ENCODE results near the gene TCFL5. TPM values are rescaled to one million over a fixed set of nuclear protein-coding genes. Genes with fewer than 3 reads are reported as not detected.

The TCFL5 gene
- total RNA-seq, 4 donors from 2014 or later: 9.0 to 20.3 (median 12.7) TPM

- Histone ChIP-seq H3K27me3 (no peaks in the 10 kb centered on the region), H3K4me1 (peaks cover 34% of the 10 kb centered on the region), H3K4me3 (no peak overlapping the region), H3K27ac (no peak overlapping the region), H3K9me3 (no peaks in the 10 kb centered on the region), H3K36me3 (peaks cover 66% of the 10 kb centered on the region)
- DNase-seq (ENCODE audit: low spot score in 2 of 2): no peak
- TF ChIP-seq CTCF (IDR thresholded peaks at IDR 0.05): no peak
- no peak for TF ChIP-seq EP300 (IDR thresholded peaks at IDR 0.05)
- no peak for TF ChIP-seq POLR2A (IDR thresholded peaks at IDR 0.05)
- no peak for TF ChIP-seq POLR2AphosphoS5 (IDR thresholded peaks at IDR 0.05)
- WGBS: 71% methylated on average over 7 of the region's 7 CpGs
These were observed 41.4 kb upstream of the TCFL5 start for GRCh38 chr20:62902926-62903615.

GRCh38 chr20:62901891-62902290 is 40.3 kb upstream of the TCFL5 start:
- Histone ChIP-seq H3K4me3 (no peak overlapping the region), H3K36me3 (peaks cover 54% of the 10 kb centered on the region), H3K4me1 (peaks cover 39% of the 10 kb centered on the region), H3K9me3 (no peaks in the 10 kb centered on the region), H3K27ac (no peak overlapping the region), H3K27me3 (no peaks in the 10 kb centered on the region)
- TF ChIP-seq CTCF (IDR thresholded peaks at IDR 0.05) (no peak), POLR2AphosphoS5 (IDR thresholded peaks at IDR 0.05) (no peak), POLR2A (IDR thresholded peaks at IDR 0.05) (no peak), EP300 (IDR thresholded peaks at IDR 0.05) (no peak)
- DNase-seq (ENCODE audit: low spot score in 2 of 2): peak in 1 of 2 donors; percentile 31
- 90% methylated on average over 11 of the region's 11 CpGs for WGBS

GRCh38 chr20:62900692-62901584 is 39.3 kb upstream of the TCFL5 start:
- Histone ChIP-seq H3K36me3 (peaks cover 50% of the 10 kb centered on the region), H3K27me3 (no peaks in the 10 kb centered on the region), H3K4me3 (no peak overlapping the region), H3K9me3 (no peaks in the 10 kb centered on the region), H3K27ac (peak overlapping the region; percentile 40), H3K4me1 (peaks cover 39% of the 10 kb centered on the region)
- WGBS: 47% methylated on average over 20 of the region's 20 CpGs
- TF ChIP-seq POLR2A (IDR thresholded peaks at IDR 0.05) (no peak), POLR2AphosphoS5 (IDR thresholded peaks at IDR 0.05) (no peak), CTCF (IDR thresholded peaks at IDR 0.05) (peak; percentile 14 to 20)
- peak in 1 of 2 donors; percentile 51 for DNase-seq (ENCODE audit: low spot score in 2 of 2)

GRCh38 chr20:62900052-62900691 is 38.5 kb upstream of the TCFL5 start:
- no peak overlapping the region for H3K4me3 ChIP-seq
- WGBS: 0% methylated on average over 6 of the region's 11 CpGs
- TF ChIP-seq EP300 (IDR thresholded peaks at IDR 0.05) (no peak), POLR2AphosphoS5 (IDR thresholded peaks at IDR 0.05) (no peak), POLR2A (IDR thresholded peaks at IDR 0.05) (no peak), CTCF (IDR thresholded peaks at IDR 0.05) (peak; percentile 89 to 94)
- DNase-seq (ENCODE audit: low spot score in 2 of 2): peak in 1 of 2 donors; percentile 88
- H3K36me3 ChIP-seq: peaks cover 47% of the 10 kb centered on the region
- H3K9me3 ChIP-seq: no peaks in the 10 kb centered on the region
- H3K27me3 ChIP-seq: no peaks in the 10 kb centered on the region
- peaks cover 39% of the 10 kb centered on the region for H3K4me1 ChIP-seq
- H3K27ac ChIP-seq: peak overlapping the region; percentile 40
